Diencephalon (tissue), 1 donor: ENCODE data around the gene EDA2R. TPM values are rescaled to one million over a fixed set of nuclear protein-coding genes. Genes with fewer than 3 reads are reported as not detected.

Experiments used
- small RNA-seq: library from RNA; depleted of rRNA; stranded (forward); fragments of <200 nt; gene quantifications from one replicate; pipeline ENCODE3, GENCODE V24; 2014
- total RNA-seq: library from RNA; depleted of rRNA; stranded (reverse); fragments of >200 nt; gene quantifications from one replicate; pipeline ENCODE4 v1.2.3, GENCODE V29; 2014

EDA2R gene, protein sequence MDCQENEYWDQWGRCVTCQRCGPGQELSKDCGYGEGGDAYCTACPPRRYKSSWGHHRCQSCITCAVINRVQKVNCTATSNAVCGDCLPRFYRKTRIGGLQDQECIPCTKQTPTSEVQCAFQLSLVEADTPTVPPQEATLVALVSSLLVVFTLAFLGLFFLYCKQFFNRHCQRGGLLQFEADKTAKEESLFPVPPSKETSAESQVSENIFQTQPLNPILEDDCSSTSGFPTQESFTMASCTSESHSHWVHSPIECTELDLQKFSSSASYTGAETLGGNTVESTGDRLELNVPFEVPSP
- 1.2 TPM for total RNA-seq

DNA sequence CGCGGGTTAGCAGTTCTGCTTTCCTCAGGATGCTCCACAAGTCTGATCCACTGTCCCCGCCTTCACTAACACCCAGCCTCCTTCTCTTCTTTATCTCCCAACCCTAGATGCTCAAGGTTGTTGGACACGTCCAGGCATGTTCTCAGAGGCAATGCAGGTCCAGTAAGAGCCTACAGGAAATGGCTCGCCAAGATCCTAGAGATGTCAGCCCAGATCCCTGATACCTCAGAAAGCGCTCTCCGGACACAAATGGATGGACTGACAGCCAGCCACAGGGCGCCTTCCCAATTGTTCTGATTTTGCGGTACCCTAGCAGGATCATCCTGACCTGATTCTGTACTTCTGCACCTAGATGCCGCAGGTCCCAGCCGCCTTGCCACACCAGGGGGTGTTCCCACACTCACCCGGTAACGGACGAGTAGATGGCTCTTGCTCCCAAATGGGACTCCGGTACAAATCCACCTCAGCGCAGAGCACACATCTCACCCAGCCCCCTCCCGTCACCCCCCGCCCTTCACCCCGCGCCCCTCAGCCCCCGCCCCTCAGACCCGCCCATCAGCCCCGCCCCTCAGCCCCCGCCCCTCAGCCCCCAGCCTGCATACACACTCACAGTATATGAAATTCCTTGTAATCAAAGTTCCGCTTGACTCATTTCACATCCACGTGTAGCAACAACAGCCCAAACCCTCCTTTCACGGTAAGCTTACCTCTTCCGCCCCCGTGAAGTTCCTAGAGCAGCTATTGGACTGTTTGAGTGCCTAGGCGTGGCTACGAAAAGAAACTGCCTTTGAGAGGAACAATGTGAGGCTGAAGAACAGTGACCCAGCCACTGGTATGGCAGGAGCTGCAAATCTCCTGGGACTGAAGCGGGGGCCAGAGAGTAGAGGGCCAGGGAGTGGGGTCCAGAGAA lies at the start of gene EDA2R:
Gene EDA2R (minus strand): TSS at position 488 of the 910 bp plus-strand sequence. CDS start 23,058 bp downstream, outside the sequence.

Small RNAs within 50 kb of the gene (small RNA-seq; reads per million reads assigned to genes)
- not detected for gene RNU6-394P
